Measurements from ENCODE around the gene ADIPOQ.

Gene ADIPOQ

DNA sequence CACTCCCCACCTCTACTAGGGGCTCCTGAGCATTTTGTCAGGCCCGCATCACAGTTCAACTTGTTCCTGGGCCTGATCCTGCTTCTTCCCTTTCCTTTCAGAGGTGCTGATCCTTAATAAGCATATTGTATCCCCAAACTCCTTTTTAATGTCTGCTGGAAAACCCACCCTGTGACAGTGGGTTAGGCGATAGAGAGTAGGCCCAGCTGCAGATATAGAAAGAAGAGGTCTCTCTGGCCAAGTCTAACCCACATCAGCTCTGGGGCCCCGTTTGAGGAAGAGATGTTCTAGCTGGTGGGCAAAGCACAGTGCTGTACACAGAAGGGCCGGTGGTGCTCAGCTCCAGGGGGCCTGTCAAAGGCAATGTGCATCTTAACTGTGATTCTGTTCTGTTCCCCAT lies 53.5 kb downstream of the ADIPOQ start:
- ATAC-seq = no peak
- TF ChIP-seq ZFP30 (CRISPR knock-in tag; IDR thresholded peaks at IDR 0.05) (no peak), SNAI2 (CRISPR knock-in tag; IDR thresholded peaks at IDR 0.05) (no peak), CSDC2 (CRISPR knock-in tag; IDR thresholded peaks at IDR 0.05) (no peak), ZFP3 (CRISPR knock-in tag; IDR thresholded peaks at IDR 0.05) (no peak), OSR1 (CRISPR knock-in tag; IDR thresholded peaks at IDR 0.05) (no peak), ZNF565 (CRISPR knock-in tag; conservative IDR thresholded peaks at IDR 0.05; ENCODE audit: low read depth) (no peak), RARB (CRISPR knock-in tag; IDR thresholded peaks at IDR 0.05) (no peak), TOX (CRISPR knock-in tag; IDR thresholded peaks at IDR 0.05; ENCODE audit: borderline replicate concordance) (no peak), BACH2 (CRISPR knock-in tag; IDR thresholded peaks at IDR 0.05; ENCODE audit: borderline replicate concordance) (no peak), PPARA (CRISPR knock-in tag; IDR thresholded peaks at IDR 0.05; ENCODE audit: borderline replicate concordance) (no peak), ISL1 (CRISPR knock-in tag; IDR thresholded peaks at IDR 0.05) (no peak), ESRRG (CRISPR knock-in tag; IDR thresholded peaks at IDR 0.05) (no peak), TCF4 (CRISPR knock-in tag; IDR thresholded peaks at IDR 0.05; ENCODE audit: borderline replicate concordance) (no peak), ZNF70 (CRISPR knock-in tag; IDR thresholded peaks at IDR 0.05) (no peak)
- TF ChIP-seq, protein P1, sequence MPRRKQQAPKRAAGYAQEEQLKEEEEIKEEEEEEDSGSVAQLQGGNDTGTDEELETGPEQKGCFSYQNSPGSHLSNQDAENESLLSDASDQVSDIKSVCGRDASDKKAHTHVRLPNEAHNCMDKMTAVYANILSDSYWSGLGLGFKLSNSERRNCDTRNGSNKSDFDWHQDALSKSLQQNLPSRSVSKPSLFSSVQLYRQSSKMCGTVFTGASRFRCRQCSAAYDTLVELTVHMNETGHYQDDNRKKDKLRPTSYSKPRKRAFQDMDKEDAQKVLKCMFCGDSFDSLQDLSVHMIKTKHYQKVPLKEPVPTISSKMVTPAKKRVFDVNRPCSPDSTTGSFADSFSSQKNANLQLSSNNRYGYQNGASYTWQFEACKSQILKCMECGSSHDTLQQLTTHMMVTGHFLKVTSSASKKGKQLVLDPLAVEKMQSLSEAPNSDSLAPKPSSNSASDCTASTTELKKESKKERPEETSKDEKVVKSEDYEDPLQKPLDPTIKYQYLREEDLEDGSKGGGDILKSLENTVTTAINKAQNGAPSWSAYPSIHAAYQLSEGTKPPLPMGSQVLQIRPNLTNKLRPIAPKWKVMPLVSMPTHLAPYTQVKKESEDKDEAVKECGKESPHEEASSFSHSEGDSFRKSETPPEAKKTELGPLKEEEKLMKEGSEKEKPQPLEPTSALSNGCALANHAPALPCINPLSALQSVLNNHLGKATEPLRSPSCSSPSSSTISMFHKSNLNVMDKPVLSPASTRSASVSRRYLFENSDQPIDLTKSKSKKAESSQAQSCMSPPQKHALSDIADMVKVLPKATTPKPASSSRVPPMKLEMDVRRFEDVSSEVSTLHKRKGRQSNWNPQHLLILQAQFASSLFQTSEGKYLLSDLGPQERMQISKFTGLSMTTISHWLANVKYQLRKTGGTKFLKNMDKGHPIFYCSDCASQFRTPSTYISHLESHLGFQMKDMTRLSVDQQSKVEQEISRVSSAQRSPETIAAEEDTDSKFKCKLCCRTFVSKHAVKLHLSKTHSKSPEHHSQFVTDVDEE (CRISPR knock-in tag; IDR thresholded peaks at IDR 0.05) = no peak
- TF ChIP-seq, protein P2, sequence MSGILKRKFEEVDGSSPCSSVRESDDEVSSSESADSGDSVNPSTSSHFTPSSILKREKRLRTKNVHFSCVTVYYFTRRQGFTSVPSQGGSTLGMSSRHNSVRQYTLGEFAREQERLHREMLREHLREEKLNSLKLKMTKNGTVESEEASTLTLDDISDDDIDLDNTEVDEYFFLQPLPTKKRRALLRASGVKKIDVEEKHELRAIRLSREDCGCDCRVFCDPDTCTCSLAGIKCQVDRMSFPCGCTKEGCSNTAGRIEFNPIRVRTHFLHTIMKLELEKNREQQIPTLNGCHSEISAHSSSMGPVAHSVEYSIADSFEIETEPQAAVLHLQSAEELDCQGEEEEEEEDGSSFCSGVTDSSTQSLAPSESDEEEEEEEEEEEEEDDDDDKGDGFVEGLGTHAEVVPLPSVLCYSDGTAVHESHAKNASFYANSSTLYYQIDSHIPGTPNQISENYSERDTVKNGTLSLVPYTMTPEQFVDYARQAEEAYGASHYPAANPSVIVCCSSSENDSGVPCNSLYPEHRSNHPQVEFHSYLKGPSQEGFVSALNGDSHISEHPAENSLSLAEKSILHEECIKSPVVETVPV (CRISPR knock-in tag; IDR thresholded peaks at IDR 0.05) = no peak
- TF ChIP-seq, protein P3, sequence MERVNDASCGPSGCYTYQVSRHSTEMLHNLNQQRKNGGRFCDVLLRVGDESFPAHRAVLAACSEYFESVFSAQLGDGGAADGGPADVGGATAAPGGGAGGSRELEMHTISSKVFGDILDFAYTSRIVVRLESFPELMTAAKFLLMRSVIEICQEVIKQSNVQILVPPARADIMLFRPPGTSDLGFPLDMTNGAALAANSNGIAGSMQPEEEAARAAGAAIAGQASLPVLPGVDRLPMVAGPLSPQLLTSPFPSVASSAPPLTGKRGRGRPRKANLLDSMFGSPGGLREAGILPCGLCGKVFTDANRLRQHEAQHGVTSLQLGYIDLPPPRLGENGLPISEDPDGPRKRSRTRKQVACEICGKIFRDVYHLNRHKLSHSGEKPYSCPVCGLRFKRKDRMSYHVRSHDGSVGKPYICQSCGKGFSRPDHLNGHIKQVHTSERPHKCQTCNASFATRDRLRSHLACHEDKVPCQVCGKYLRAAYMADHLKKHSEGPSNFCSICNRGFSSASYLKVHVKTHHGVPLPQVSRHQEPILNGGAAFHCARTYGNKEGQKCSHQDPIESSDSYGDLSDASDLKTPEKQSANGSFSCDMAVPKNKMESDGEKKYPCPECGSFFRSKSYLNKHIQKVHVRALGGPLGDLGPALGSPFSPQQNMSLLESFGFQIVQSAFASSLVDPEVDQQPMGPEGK (CRISPR knock-in tag; IDR thresholded peaks at IDR 0.05; ENCODE audit: borderline replicate concordance) = no peak
- TF ChIP-seq, protein P4, sequence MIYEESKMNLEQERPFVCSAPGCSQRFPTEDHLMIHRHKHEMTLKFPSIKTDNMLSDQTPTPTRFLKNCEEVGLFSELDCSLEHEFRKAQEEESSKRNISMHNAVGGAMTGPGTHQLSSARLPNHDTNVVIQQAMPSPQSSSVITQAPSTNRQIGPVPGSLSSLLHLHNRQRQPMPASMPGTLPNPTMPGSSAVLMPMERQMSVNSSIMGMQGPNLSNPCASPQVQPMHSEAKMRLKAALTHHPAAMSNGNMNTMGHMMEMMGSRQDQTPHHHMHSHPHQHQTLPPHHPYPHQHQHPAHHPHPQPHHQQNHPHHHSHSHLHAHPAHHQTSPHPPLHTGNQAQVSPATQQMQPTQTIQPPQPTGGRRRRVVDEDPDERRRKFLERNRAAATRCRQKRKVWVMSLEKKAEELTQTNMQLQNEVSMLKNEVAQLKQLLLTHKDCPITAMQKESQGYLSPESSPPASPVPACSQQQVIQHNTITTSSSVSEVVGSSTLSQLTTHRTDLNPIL (CRISPR knock-in tag; IDR thresholded peaks at IDR 0.05; ENCODE audit: low read depth) = no peak

DNA sequence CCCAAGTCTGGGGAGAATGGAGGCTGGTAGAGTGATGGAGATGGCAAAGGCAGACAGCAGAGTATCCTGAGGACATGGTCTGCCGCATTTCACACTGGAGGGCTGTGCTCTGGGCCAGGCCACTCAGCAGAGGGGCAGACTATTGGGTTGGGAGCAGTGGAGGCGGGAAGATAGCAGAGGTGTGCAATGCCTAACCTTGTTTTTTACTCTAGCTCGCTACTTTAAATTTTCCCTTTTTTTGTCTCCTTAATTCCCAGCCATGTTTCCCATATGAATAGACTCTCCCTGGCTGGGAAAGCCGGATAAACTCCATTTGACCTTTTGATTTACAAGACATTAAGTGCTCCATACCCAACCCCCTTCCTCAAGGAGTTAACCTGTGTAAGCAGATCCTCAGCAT lies 54.4 kb downstream of the ADIPOQ start:
- no peak for ATAC-seq
- no peak for TF ChIP-seq PPARA (CRISPR knock-in tag; IDR thresholded peaks at IDR 0.05; ENCODE audit: borderline replicate concordance)
- TF ChIP-seq CSDC2 (CRISPR knock-in tag; IDR thresholded peaks at IDR 0.05) = no peak
- TF ChIP-seq, protein P3 (CRISPR knock-in tag; IDR thresholded peaks at IDR 0.05; ENCODE audit: borderline replicate concordance) = no peak
- TF ChIP-seq, protein P1 (CRISPR knock-in tag; IDR thresholded peaks at IDR 0.05) = no peak
- TF ChIP-seq SNAI2 (CRISPR knock-in tag; IDR thresholded peaks at IDR 0.05) = no peak
- TF ChIP-seq RARB (CRISPR knock-in tag; IDR thresholded peaks at IDR 0.05) = no peak
- TF ChIP-seq ZNF565 (CRISPR knock-in tag; conservative IDR thresholded peaks at IDR 0.05; ENCODE audit: low read depth) = no peak
- TF ChIP-seq ZFP30 (CRISPR knock-in tag; IDR thresholded peaks at IDR 0.05) = no peak
- TF ChIP-seq, protein P5, sequence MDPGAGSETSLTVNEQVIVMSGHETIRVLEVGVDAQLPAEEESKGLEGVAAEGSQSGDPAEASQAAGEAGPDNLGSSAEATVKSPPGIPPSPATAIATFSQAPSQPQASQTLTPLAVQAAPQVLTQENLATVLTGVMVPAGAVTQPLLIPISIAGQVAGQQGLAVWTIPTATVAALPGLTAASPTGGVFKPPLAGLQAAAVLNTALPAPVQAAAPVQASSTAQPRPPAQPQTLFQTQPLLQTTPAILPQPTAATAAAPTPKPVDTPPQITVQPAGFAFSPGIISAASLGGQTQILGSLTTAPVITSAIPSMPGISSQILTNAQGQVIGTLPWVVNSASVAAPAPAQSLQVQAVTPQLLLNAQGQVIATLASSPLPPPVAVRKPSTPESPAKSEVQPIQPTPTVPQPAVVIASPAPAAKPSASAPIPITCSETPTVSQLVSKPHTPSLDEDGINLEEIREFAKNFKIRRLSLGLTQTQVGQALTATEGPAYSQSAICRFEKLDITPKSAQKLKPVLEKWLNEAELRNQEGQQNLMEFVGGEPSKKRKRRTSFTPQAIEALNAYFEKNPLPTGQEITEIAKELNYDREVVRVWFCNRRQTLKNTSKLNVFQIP (CRISPR knock-in tag; IDR thresholded peaks at IDR 0.05; ENCODE audit: borderline replicate concordance, low read depth) = no peak
- no peak for TF ChIP-seq GLIS3 (CRISPR knock-in tag; IDR thresholded peaks at IDR 0.05)
- no peak for TF ChIP-seq BACH2 (CRISPR knock-in tag; IDR thresholded peaks at IDR 0.05; ENCODE audit: borderline replicate concordance)
- TF ChIP-seq ZNF8 (CRISPR knock-in tag; IDR thresholded peaks at IDR 0.05) = no peak
- TF ChIP-seq TCF4 (CRISPR knock-in tag; IDR thresholded peaks at IDR 0.05; ENCODE audit: borderline replicate concordance) = no peak
- TF ChIP-seq TOX (CRISPR knock-in tag; IDR thresholded peaks at IDR 0.05; ENCODE audit: borderline replicate concordance) = no peak
- TF ChIP-seq, protein P2 (CRISPR knock-in tag; IDR thresholded peaks at IDR 0.05) = no peak
- TF ChIP-seq, protein P4 (CRISPR knock-in tag; IDR thresholded peaks at IDR 0.05; ENCODE audit: low read depth) = no peak
